HEK293 (cell line): ENCODE results near the gene MMAB.

Source experiments
- CTCF ChIA-PET: fragments of 350-600 bp; formaldehyde crosslinking; extraction: SDS; loops from one replicate; lab custom pipeline; 2021; ENCODE audit warnings: antibody characterized with exemption; lab: Yijun Ruan, JAX
- POLR2A ChIA-PET: fragments of 300-600 bp; formaldehyde crosslinking; extraction: SDS; loops from one replicate; lab custom pipeline; 2020; ENCODE audit warnings: antibody characterized with exemption, inconsistent platforms; lab: Yijun Ruan, JAX
- H3K27ac ChIP-seq: fragments of 200-500 bp; sonication (Bioruptor generic); 2 replicates; pipeline ENCODE4 v1.5.1; 2014; ENCODE audit warnings: low read depth, low read length, control low read depth, inconsistent platforms; ENCODE audit errors: extremely low read depth
- H3K36me3 ChIP-seq, 2 experiments: fragments of 200-500 bp in 1 of 2; sonication (Bioruptor generic) in 1 of 2; 1 replicate in 1 of 2; 2 replicates in 1 of 2; pipeline ENCODE4 v1.5.1; 2014 to 2017; ENCODE audit warnings: inconsistent platforms in 2 of 2, low read length in 2 of 2; ENCODE audit not compliant: control insufficient read depth in 2 of 2, insufficient read depth in 1 of 2
- H3K4me1 ChIP-seq: fragments of 200-500 bp; sonication (Bioruptor generic); 2 replicates; pipeline ENCODE4 v1.5.1; 2014; ENCODE audit warnings: mild to moderate bottlenecking, low read length, inconsistent platforms; ENCODE audit not compliant: control insufficient read depth, insufficient read depth
- H3K4me3 ChIP-seq: 2 replicates; pipeline ENCODE4 v1.5.1; 2011; ENCODE audit warnings: low read depth, mild to moderate bottlenecking, control low read depth, low read length, moderate library complexity
- H3K9me3 ChIP-seq: fragments of 200-500 bp; sonication (Bioruptor generic); 2 replicates; pipeline ENCODE4 v1.5.1; 2014; ENCODE audit warnings: low read depth, low read length, inconsistent platforms; ENCODE audit not compliant: control insufficient read depth, insufficient read depth
- BCL11A ChIP-seq: fragments of 450-650 bp; formaldehyde crosslinking; IDR thresholded peaks from 2 replicates; pipeline ENCODE4 v1.5.1; 2016; ENCODE audit warnings: low read depth, missing biosample characterization, missing genetic modification characterization
- FEZF1 ChIP-seq: fragments of 450-650 bp; formaldehyde crosslinking; IDR thresholded peaks from 2 replicates; pipeline ENCODE4 v1.5.1; 2016; ENCODE audit warnings: missing biosample characterization, missing genetic modification characterization
- GLIS2 ChIP-seq: fragments of 450-650 bp; formaldehyde crosslinking; IDR thresholded peaks from 2 replicates; pipeline ENCODE4 v1.5.1; 2016; ENCODE audit warnings: missing biosample characterization, missing genetic modification characterization
- KLF9 ChIP-seq: fragments of 450-650 bp; formaldehyde crosslinking; IDR thresholded peaks from 2 replicates; pipeline ENCODE4 v1.5.1; 2016; ENCODE audit warnings: missing biosample characterization, missing genetic modification characterization, low read depth
- REPIN1 ChIP-seq: fragments of 450-650 bp; formaldehyde crosslinking; IDR thresholded peaks from 2 replicates; pipeline ENCODE4 v1.5.1; 2017; ENCODE audit warnings: missing biosample characterization, missing genetic modification characterization, low read depth
- SALL2 ChIP-seq: fragments of 450-650 bp; formaldehyde crosslinking; IDR thresholded peaks from 2 replicates; pipeline ENCODE4 v1.5.0; 2017; ENCODE audit warnings: missing biosample characterization, mild to moderate bottlenecking, missing genetic modification characterization, borderline replicate concordance
- YY1 ChIP-seq: fragments of 450-650 bp; formaldehyde crosslinking; IDR thresholded peaks from 2 replicates; pipeline ENCODE4 v1.5.1; 2018; ENCODE audit warnings: missing biosample characterization, missing genetic modification characterization
- ZBTB20 ChIP-seq: fragments of 450-650 bp; formaldehyde crosslinking; IDR thresholded peaks from 2 replicates; pipeline ENCODE4 v1.5.1; 2016; ENCODE audit warnings: missing biosample characterization, missing genetic modification characterization
- ZEB2 ChIP-seq: fragments of 450-650 bp; formaldehyde crosslinking; IDR thresholded peaks from 2 replicates; pipeline ENCODE4 v1.5.1; 2016; ENCODE audit warnings: missing biosample characterization, missing genetic modification characterization
- ZNF146 ChIP-seq: fragments of 450-650 bp; formaldehyde crosslinking; IDR thresholded peaks from 2 replicates; pipeline ENCODE4 v1.5.1; 2016; ENCODE audit warnings: missing biosample characterization, missing genetic modification characterization
- ZNF155 ChIP-seq: fragments of 450-650 bp; formaldehyde crosslinking; IDR thresholded peaks from 2 replicates; pipeline ENCODE4 v1.5.1; 2016; ENCODE audit warnings: missing biosample characterization, missing genetic modification characterization
- ZNF202 ChIP-seq: fragments of 450-650 bp; formaldehyde crosslinking; IDR thresholded peaks from 2 replicates; pipeline ENCODE4 v1.5.1; 2016; ENCODE audit warnings: missing biosample characterization, missing genetic modification characterization, borderline replicate concordance
- ZNF223 ChIP-seq: fragments of 450-650 bp; formaldehyde crosslinking; IDR thresholded peaks from 2 replicates; pipeline ENCODE4 v1.5.1; 2016; ENCODE audit warnings: missing biosample characterization, missing genetic modification characterization
- ZNF302 ChIP-seq: fragments of 450-650 bp; formaldehyde crosslinking; IDR thresholded peaks from 2 replicates; pipeline ENCODE4 v1.5.1; 2016; ENCODE audit warnings: missing biosample characterization, missing genetic modification characterization, low read depth
- ZNF341 ChIP-seq: fragments of 450-650 bp; formaldehyde crosslinking; IDR thresholded peaks from 2 replicates; pipeline ENCODE4; 2016; ENCODE audit warnings: low read depth, missing biosample characterization, missing genetic modification characterization
- ZNF433 ChIP-seq: fragments of 450-650 bp; formaldehyde crosslinking; IDR thresholded peaks from 2 replicates; pipeline ENCODE4 v1.5.1; 2016; ENCODE audit warnings: missing biosample characterization, missing genetic modification characterization, low read depth
- ZNF561 ChIP-seq: fragments of 450-650 bp; IDR thresholded peaks from 2 replicates; pipeline ENCODE4 v1.5.1; 2018; ENCODE audit warnings: missing biosample characterization, missing genetic modification characterization, borderline replicate concordance
- ZNF585B ChIP-seq: fragments of 450-650 bp; formaldehyde crosslinking; IDR thresholded peaks from 2 replicates; pipeline ENCODE4 v1.5.1; 2016; ENCODE audit warnings: missing biosample characterization, missing genetic modification characterization
- ZNF626 ChIP-seq: fragments of 450-650 bp; sonication (Bioruptor Pico); formaldehyde crosslinking; IDR thresholded peaks from 2 replicates; pipeline ENCODE4 v1.5.1; 2018; ENCODE audit warnings: missing biosample characterization, missing genetic modification characterization, inconsistent platforms
- ZNF629 ChIP-seq: fragments of 450-650 bp; formaldehyde crosslinking; IDR thresholded peaks from 2 replicates; pipeline ENCODE4 v1.5.1; 2017; ENCODE audit warnings: missing biosample characterization, missing genetic modification characterization
- ZNF843 ChIP-seq: fragments of 450-650 bp; formaldehyde crosslinking; IDR thresholded peaks from 2 replicates; pipeline ENCODE4 v1.5.1; 2016; ENCODE audit warnings: missing biosample characterization, missing genetic modification characterization
- TF ChIP-seq, protein P1 (sequence below): fragments of 450-650 bp; formaldehyde crosslinking; IDR thresholded peaks from 2 replicates; pipeline ENCODE4 v1.5.1; 2016; ENCODE audit warnings: missing biosample characterization, missing genetic modification characterization
- TF ChIP-seq, protein P2 (sequence below): fragments of 450-650 bp; formaldehyde crosslinking; IDR thresholded peaks from 2 replicates; pipeline ENCODE4 v1.5.1; 2016; ENCODE audit warnings: missing biosample characterization, missing genetic modification characterization
- TF ChIP-seq, protein P3 (sequence below): IDR thresholded peaks from 2 replicates; pipeline ENCODE4 v1.6.1; 2011; ENCODE audit warnings: mild to moderate bottlenecking, low read depth, low read length, borderline replicate concordance

MMAB gene

DNA sequence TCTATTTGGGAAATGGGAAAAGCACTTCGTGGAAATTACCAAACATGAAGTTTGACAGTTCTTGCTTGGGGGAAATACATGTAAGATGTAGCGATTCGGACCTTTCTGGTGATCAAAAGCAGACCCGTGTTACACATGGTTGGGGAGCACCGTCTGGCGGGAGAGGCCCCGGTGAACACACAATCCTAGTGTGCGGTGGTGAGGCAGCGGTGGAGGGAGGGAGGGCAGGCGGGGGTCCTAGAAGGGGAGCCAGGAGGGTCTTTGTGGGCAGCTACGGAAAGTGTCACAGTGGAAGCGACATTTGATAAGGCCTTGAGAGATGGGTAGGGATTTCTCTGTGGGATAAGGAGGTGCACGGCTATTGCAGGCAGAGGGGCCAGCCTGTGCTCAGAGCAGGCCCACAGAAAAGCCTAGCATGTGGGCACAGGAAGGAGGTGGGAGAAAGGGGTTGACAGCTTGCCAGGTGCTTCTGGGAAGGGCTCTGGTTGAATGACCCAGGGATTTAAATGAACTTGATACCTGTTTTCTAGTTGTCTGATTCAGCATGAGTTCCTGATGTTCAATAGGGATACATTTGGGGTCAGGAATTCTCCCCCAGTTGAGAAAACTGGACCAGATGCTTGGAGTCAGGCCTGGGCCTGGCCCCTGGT lies 7.5 kb upstream of the MMAB start:
- no peak overlapping the region for H3K27ac ChIP-seq
- CTCF ChIA-PET = interaction anchor here (2.2 kb wide), 1 partner anchor 17 kb away, joined by 5 read pairs; no protein-coding TSS in a partner anchor
- no peaks in the 10 kb centered on the region for H3K4me1 ChIP-seq
- POLR2A ChIA-PET = no interaction called here
- no peak for TF ChIP-seq ZNF629
- TF ChIP-seq KLF9 (tag by site-specific recombination) = no peak
- no peak for TF ChIP-seq SALL2 (tag by site-specific recombination)
- no peak for TF ChIP-seq ZNF433
- no peak for TF ChIP-seq BCL11A (tag by site-specific recombination)
- no peak for TF ChIP-seq ZNF202 (tag by site-specific recombination)
- TF ChIP-seq ZEB2 (tag by site-specific recombination) = no peak
- TF ChIP-seq YY1 = no peak
- no peak for TF ChIP-seq ZNF146 (tag by site-specific recombination)
- TF ChIP-seq ZNF341 = no peak
- TF ChIP-seq, protein P1, sequence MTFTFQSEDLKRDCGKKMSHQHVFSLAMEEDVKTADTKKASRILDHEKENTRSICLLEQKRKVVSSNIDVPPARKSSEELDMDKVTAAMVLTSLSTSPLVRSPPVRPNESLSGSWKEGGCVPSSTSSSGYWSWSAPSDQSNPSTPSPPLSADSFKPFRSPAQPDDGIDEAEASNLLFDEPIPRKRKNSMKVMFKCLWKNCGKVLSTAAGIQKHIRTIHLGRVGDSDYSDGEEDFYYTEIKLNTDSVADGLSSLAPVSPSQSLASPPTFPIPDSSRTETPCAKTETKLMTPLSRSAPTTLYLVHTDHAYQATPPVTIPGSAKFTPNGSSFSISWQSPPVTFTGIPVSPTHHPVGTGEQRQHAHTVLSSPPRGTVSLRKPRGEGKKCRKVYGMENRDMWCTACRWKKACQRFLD (tag by site-specific recombination) = no peak
- TF ChIP-seq ZNF223 (tag by site-specific recombination) = no peak
- TF ChIP-seq, all 188 proteins: peak for 0
- Histone ChIP-seq H3K36me3 (peaks cover 4 to 59% of the 10 kb centered on the region in 2 experiments), H3K9me3 (no peaks in the 10 kb centered on the region), H3K4me3 (no peak overlapping the region)

DNA sequence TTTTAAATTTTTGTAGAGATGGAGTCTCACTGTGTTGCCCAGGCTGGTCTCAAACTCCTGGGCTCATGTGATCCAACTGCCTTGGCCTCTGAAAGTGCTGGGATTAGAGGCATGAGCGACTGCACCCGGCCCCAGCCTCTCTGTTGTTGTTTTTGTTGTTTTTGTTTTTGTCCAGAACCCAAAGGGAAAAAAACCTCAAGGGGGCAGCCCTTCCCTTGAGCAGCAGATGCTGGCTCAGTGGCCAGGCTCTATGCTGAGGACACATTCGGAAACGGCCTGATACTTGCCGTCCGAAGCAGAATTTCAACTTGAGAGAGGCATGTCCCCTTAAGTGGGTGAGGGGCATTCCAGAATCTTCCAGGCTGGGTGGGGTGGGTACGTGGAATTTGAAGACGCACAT lies 7.0 kb upstream of the MMAB start:
- no peaks in the 10 kb centered on the region for H3K9me3 ChIP-seq
- no peak overlapping the region for H3K27ac ChIP-seq
- TF ChIP-seq, protein P2, sequence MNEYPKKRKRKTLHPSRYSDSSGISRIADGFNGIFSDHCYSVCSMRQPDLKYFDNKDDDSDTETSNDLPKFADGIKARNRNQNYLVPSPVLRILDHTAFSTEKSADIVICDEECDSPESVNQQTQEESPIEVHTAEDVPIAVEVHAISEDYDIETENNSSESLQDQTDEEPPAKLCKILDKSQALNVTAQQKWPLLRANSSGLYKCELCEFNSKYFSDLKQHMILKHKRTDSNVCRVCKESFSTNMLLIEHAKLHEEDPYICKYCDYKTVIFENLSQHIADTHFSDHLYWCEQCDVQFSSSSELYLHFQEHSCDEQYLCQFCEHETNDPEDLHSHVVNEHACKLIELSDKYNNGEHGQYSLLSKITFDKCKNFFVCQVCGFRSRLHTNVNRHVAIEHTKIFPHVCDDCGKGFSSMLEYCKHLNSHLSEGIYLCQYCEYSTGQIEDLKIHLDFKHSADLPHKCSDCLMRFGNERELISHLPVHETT (tag by site-specific recombination) = no peak
- no peak for TF ChIP-seq ZNF585B (tag by site-specific recombination)
- H3K4me1 ChIP-seq = no peaks in the 10 kb centered on the region
- peaks cover 4 to 64% of the 10 kb centered on the region in 2 experiments for H3K36me3 ChIP-seq
- POLR2A ChIA-PET = no interaction called here
- CTCF ChIA-PET = interaction anchor here (2.2 kb wide), 1 partner anchor 17 kb away, joined by 5 read pairs; no protein-coding TSS in a partner anchor
- no peak overlapping the region for H3K4me3 ChIP-seq

DNA sequence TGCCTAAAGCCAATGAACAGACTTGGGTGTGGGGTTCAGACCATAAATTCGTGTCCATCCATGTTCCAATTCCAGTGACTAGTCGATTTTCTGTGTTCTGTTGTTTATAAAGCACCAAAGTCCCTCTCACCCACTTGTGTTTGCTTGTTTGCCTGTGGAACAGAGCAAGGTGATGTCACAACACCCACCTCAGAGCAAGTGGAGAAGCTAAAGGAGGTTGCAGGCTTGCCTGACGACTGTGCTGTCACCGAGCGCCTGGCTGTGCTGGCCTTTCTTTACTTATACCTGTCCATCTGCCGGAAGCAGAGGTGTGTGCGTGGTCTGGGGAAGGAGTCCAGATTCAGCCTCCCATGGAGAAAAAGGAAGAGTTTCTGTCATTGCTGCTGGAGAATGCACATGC lies 6.3 kb upstream of the MMAB start:
- Histone ChIP-seq H3K36me3 (peaks cover 4 to 64% of the 10 kb centered on the region in 2 experiments), H3K4me1 (no peaks in the 10 kb centered on the region), H3K9me3 (no peaks in the 10 kb centered on the region), H3K27ac (no peak overlapping the region), H3K4me3 (no peak overlapping the region)
- no peak for TF ChIP-seq GLIS2 (tag by site-specific recombination)
- no peak for TF ChIP-seq ZBTB20 (tag by site-specific recombination)
- TF ChIP-seq ZNF202 (tag by site-specific recombination) = no peak
- TF ChIP-seq, protein P3, sequence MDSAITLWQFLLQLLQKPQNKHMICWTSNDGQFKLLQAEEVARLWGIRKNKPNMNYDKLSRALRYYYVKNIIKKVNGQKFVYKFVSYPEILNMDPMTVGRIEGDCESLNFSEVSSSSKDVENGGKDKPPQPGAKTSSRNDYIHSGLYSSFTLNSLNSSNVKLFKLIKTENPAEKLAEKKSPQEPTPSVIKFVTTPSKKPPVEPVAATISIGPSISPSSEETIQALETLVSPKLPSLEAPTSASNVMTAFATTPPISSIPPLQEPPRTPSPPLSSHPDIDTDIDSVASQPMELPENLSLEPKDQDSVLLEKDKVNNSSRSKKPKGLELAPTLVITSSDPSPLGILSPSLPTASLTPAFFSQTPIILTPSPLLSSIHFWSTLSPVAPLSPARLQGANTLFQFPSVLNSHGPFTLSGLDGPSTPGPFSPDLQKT = no peak
- TF ChIP-seq ZNF626 (tag by site-specific recombination) = no peak
- TF ChIP-seq, protein P1 (tag by site-specific recombination) = no peak
- TF ChIP-seq ZNF155 = no peak
- TF ChIP-seq FEZF1 (tag by site-specific recombination) = no peak
- TF ChIP-seq ZNF843 (tag by site-specific recombination) = no peak
- TF ChIP-seq ZNF629 = no peak
- TF ChIP-seq REPIN1 (tag by site-specific recombination) = no peak
- TF ChIP-seq ZNF561 (tag by site-specific recombination) = no peak
- TF ChIP-seq ZNF302 = no peak
- CTCF ChIA-PET = no interaction called here
- POLR2A ChIA-PET = no interaction called here
